HCT116 (cell line): Measurements from ENCODE around the gene POLN. TPM values are rescaled to one million over a fixed set of nuclear protein-coding genes. Genes with fewer than 3 reads are reported as not detected.

ENCODE experiments used
- ATAC-seq: fragments of 200-7000 bp; cut with Tn5 transposase; 2 replicates; pipeline ENCODE4 v1.9.1; 2020; ENCODE audit warnings: mild to moderate bottlenecking, moderate library complexity
- BruUV-seq: library from RNA; stranded (reverse); fragments of 400-500 nt; replicated peaks from 2 replicates; lab custom pipeline; 2021; lab: Mats Ljungman, UMichigan
- CTCF ChIA-PET: fragments of 300-600 bp; sonication (Branson Sonifier 250); formaldehyde crosslinking; loops from one replicate; lab custom pipeline; 2021; ENCODE audit warnings: antibody characterized with exemption; lab: Charles Lee
- POLR2A ChIA-PET: fragments of 300-600, 350-600 bp; sonication (Branson Sonifier 250); formaldehyde crosslinking; loops from one replicate; lab custom pipeline; 2021; ENCODE audit warnings: antibody characterized with exemption; lab: Charles Lee
- RAD21 ChIA-PET, 2 experiments: fragments of 300-600 bp; sonication (Branson Sonifier 250); formaldehyde crosslinking; loops; one replicate each; lab custom pipeline; 2023; ENCODE audit warnings: low total read pairs in 2 of 2; ENCODE audit not compliant: uncharacterized antibody in 2 of 2, unreplicated experiment in 2 of 2, low non-redundant PET in 1 of 2; lab: Charles Lee
- DNase-seq: peaks from one replicate; pipeline ENCODE4 v3.0.0-alpha.2; 2010; ENCODE audit warnings: low read depth, low spot score
- H2AFZ ChIP-seq: fragments of 200-600 bp; shearing (Covaris generic), sonication (generic); 2 replicates; pipeline ENCODE4 v1.6.1; 2017; ENCODE audit warnings: low read depth, mixed run types, mixed read lengths, antibody characterized with exemption, low read length; ENCODE audit not compliant: poor library complexity, severe bottlenecking
- H3K27ac ChIP-seq: 2 replicates; pipeline ENCODE4 v1.5.1; 2012; ENCODE audit warnings: low read depth, low read length
- H3K27me3 ChIP-seq: fragments of 200-600 bp; sonication (generic); 2 replicates; pipeline ENCODE4 v1.6.1; 2016; ENCODE audit warnings: mixed run types, low read length, mixed read lengths; ENCODE audit not compliant: insufficient read depth
- H3K36me3 ChIP-seq, 2 experiments: fragments of 200-500 bp in 1 of 2; fragments of 200-600 bp in 1 of 2; sonication (Bioruptor generic) in 1 of 2; sonication (generic) in 1 of 2; 2 replicates each; pipeline versions ENCODE4 v1.5.1 to v1.6.1; 2014 to 2016; ENCODE audit warnings: low read length in 2 of 2, inconsistent platforms in 1 of 2, mixed read lengths in 1 of 2, mixed run types in 1 of 2; ENCODE audit not compliant: insufficient read depth in 2 of 2, control insufficient read depth in 1 of 2
- H3K4me1 ChIP-seq, 2 experiments: fragments of 200-600 bp in 1 of 2; sonication (generic) in 1 of 2; 2 replicates each; pipeline versions ENCODE4 v1.5.1 to v1.6.1; 2012 to 2017; ENCODE audit warnings: low read length in 2 of 2, inconsistent platforms in 1 of 2, mild to moderate bottlenecking in 1 of 2, mixed read lengths in 1 of 2, mixed run types in 1 of 2, moderate library complexity in 1 of 2; ENCODE audit not compliant: insufficient read depth in 2 of 2, control insufficient read depth in 1 of 2
- H3K4me2 ChIP-seq: fragments of 200-600 bp; sonication (generic); 2 replicates; pipeline ENCODE4 v1.6.1; 2017; ENCODE audit warnings: mixed run types, low read length, mixed read lengths
- H3K4me3 ChIP-seq, 2 experiments: fragments of 200-600 bp in 1 of 2; sonication (generic) in 1 of 2; replicated peaks in 1 of 2; 2 replicates each; pipeline ENCODE4 v1.5.1; 2011 to 2016; ENCODE audit warnings: low read length in 2 of 2, control low read depth in 1 of 2, low read depth in 1 of 2, mild to moderate bottlenecking in 1 of 2, mixed read lengths in 1 of 2, mixed run types in 1 of 2
- H3K79me2 ChIP-seq: fragments of 200-600 bp; sonication (generic); 2 replicates; pipeline ENCODE4 v1.6.1; 2017; ENCODE audit warnings: mild to moderate bottlenecking, mixed run types, low read length, moderate library complexity, mixed read lengths; ENCODE audit not compliant: insufficient read depth
- H3K9ac ChIP-seq: fragments of 200-600 bp; sonication (generic); 2 replicates; pipeline ENCODE4 v1.6.1; 2016; ENCODE audit warnings: low read length, mixed read lengths
- H3K9me2 ChIP-seq: fragments of 200-600 bp; sonication (generic), shearing (Covaris generic); 2 replicates; pipeline ENCODE4 v1.6.1; 2017; ENCODE audit warnings: mixed run types, mild to moderate bottlenecking, moderate library complexity; ENCODE audit not compliant: insufficient read depth
- H3K9me3 ChIP-seq, 2 experiments: fragments of 200-500 bp in 1 of 2; fragments of 200-600 bp in 1 of 2; sonication (Bioruptor generic) in 1 of 2; sonication (generic) in 1 of 2; 2 replicates each; pipeline ENCODE4 v1.6.1; 2014 to 2017; ENCODE audit warnings: low read length in 2 of 2, mixed read lengths in 2 of 2, inconsistent platforms in 1 of 2, low read depth in 1 of 2, mild to moderate bottlenecking in 1 of 2, mixed run types in 1 of 2, moderate library complexity in 1 of 2; ENCODE audit not compliant: control insufficient read depth in 1 of 2, insufficient read depth in 1 of 2
- H4K20me1 ChIP-seq: fragments of 200-600 bp; sonication (generic), shearing (Covaris generic); 2 replicates; pipeline ENCODE4 v1.6.1; 2017; ENCODE audit warnings: mixed run types, mild to moderate bottlenecking, moderate library complexity; ENCODE audit not compliant: insufficient read depth
- CBX3 ChIP-seq: IDR thresholded peaks from 2 replicates; pipeline ENCODE4 v1.6.1; 2012; ENCODE audit warnings: low read depth
- CEBPB ChIP-seq: IDR thresholded peaks from 2 replicates; pipeline ENCODE4 v1.6.1; 2012; ENCODE audit warnings: low read depth
- EGR1 ChIP-seq: IDR thresholded peaks from 2 replicates; pipeline ENCODE4 v1.6.1; 2012; ENCODE audit warnings: low read depth
- EZH2 ChIP-seq: fragments of 200-600 bp; sonication (generic); IDR thresholded peaks from 2 replicates; pipeline ENCODE4 v1.6.1; 2017; ENCODE audit warnings: antibody characterized with exemption, mixed run types
- FOSL1 ChIP-seq: IDR thresholded peaks from 2 replicates; pipeline ENCODE4 v1.6.1; 2012; ENCODE audit warnings: low read depth
- JUND ChIP-seq: IDR thresholded peaks from 2 replicates; pipeline ENCODE4 v1.6.1; 2012
- RAD21 ChIP-seq: IDR thresholded peaks from 2 replicates; pipeline ENCODE4 v1.6.1; 2012; ENCODE audit warnings: low read depth, mild to moderate bottlenecking
- SP1 ChIP-seq: IDR thresholded peaks from 2 replicates; pipeline ENCODE4 v1.6.1; 2012; ENCODE audit warnings: low read depth
- SRF ChIP-seq: IDR thresholded peaks from 2 replicates; pipeline ENCODE4 v1.6.1; 2012; ENCODE audit warnings: low read depth
- TCF7L2 ChIP-seq: IDR thresholded peaks from 2 replicates; pipeline ENCODE4 v1.7.0; 2011; ENCODE audit warnings: borderline replicate concordance, inconsistent platforms; ENCODE audit not compliant: insufficient read depth, insufficient read length; ENCODE audit errors: extremely low read depth
- ZNF274 ChIP-seq: fragments of 200-500 bp; sonication (Bioruptor generic); IDR thresholded peaks from 2 replicates; pipeline ENCODE4 v1.6.1; 2014; ENCODE audit warnings: mild to moderate bottlenecking, low read depth, low read length, inconsistent platforms
- intact Hi-C: fragments of 100-400 bp; cut with micrococcal nuclease; formaldehyde crosslinking; loops from 2 replicates; pipeline ENCODE4 v1.10.0; 2022
- total RNA-seq: library from RNA; stranded (reverse); gene quantifications from one replicate; pipeline ENCODE4 v1.2.1, GENCODE V29; 2021; ENCODE audit not compliant: unreplicated experiment
- TF ChIP-seq, protein P1 (sequence below): IDR thresholded peaks from 2 replicates; pipeline ENCODE4 v1.6.1; 2011; ENCODE audit warnings: mild to moderate bottlenecking, low read length, moderate library complexity; ENCODE audit not compliant: insufficient replicate concordance; ENCODE audit errors: extremely low read depth
- TF ChIP-seq, protein P2 (sequence below), 3 experiments: fragments of 200-600 bp in 1 of 3; sonication (generic) in 1 of 3; IDR thresholded peaks in 2 of 3; conservative IDR thresholded peaks in 1 of 3; 2 replicates each; pipeline ENCODE4 v1.5.1; 2012 to 2017; ENCODE audit warnings: low read depth in 2 of 3, low read length in 2 of 3, antibody characterized with exemption in 1 of 3, borderline replicate concordance in 1 of 3, control low read depth in 1 of 3, mild to moderate bottlenecking in 1 of 3, mixed read lengths in 1 of 3, mixed run types in 1 of 3, moderate library complexity in 1 of 3; ENCODE audit not compliant: insufficient read depth in 1 of 3
- TF ChIP-seq, protein P3 (sequence below): IDR thresholded peaks from 2 replicates; pipeline ENCODE4 v1.6.1; 2012

Gene POLN
- total RNA-seq, 1 experiment from 2014 or later, result 3.1 TPM

DNA sequence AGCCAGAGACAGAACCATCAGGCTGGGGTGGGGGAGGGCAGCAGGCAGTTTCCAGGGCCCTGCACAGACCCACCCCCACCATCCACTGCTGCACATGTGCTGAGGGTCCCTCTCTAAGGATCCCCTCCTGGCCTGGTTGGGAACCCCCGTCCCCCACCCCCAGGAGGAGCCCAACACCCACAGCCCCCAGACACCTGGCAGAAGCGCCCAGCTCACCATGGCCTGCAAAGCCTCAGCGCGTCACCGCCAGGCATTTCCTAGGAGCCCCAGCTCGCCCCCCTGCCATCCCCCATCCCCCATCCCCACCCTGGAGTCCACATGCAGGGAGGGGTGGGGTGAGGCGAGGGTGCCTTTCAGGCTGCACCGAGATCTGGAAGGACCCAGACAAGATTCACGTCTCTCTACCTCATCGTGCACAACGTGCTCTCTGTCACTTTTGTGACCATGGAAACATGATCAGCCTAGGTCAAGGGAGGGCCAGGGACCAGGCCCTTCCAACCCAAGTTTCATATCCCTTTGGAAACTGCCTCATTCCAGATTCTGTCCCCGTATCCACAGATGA is 10.7 kb upstream of the POLN start:
- Histone ChIP-seq H3K4me3 (no peak overlapping the region), H3K9me3 (no peaks in the 10 kb centered on the region), H2AFZ (no peak overlapping the region), H3K4me2 (no peak overlapping the region), H3K9ac (no peak overlapping the region), H3K79me2 (no peaks in the 10 kb centered on the region), H4K20me1 (no peaks in the 10 kb centered on the region), H3K36me3 (no peaks in the 10 kb centered on the region), H3K9me2 (no peaks in the 10 kb centered on the region), H3K4me1 (no peaks in the 10 kb centered on the region), H3K27me3 (no peaks in the 10 kb centered on the region), H3K27ac (no peak overlapping the region)
- no TSS peak for BruUV-seq
- DNase-seq, result no peak
- ChIA-PET CTCF (no interaction called here), POLR2A (no interaction called here), RAD21 (no interaction called here)
- intact Hi-C loops, result no loop called here
- no peak for ATAC-seq
- TF ChIP-seq EZH2 (no peak), FOSL1 (no peak), SRF (no peak), SP1 (no peak), JUND (no peak), EGR1 (no peak), RAD21 (no peak), TCF7L2 (no peak), ZNF274 (no peak), CBX3 (no peak), CEBPB (no peak)
- TF ChIP-seq, protein P1, sequence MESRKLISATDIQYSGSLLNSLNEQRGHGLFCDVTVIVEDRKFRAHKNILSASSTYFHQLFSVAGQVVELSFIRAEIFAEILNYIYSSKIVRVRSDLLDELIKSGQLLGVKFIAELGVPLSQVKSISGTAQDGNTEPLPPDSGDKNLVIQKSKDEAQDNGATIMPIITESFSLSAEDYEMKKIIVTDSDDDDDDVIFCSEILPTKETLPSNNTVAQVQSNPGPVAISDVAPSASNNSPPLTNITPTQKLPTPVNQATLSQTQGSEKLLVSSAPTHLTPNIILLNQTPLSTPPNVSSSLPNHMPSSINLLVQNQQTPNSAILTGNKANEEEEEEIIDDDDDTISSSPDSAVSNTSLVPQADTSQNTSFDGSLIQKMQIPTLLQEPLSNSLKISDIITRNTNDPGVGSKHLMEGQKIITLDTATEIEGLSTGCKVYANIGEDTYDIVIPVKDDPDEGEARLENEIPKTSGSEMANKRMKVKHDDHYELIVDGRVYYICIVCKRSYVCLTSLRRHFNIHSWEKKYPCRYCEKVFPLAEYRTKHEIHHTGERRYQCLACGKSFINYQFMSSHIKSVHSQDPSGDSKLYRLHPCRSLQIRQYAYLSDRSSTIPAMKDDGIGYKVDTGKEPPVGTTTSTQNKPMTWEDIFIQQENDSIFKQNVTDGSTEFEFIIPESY, result no peak
- TF ChIP-seq, protein P2, sequence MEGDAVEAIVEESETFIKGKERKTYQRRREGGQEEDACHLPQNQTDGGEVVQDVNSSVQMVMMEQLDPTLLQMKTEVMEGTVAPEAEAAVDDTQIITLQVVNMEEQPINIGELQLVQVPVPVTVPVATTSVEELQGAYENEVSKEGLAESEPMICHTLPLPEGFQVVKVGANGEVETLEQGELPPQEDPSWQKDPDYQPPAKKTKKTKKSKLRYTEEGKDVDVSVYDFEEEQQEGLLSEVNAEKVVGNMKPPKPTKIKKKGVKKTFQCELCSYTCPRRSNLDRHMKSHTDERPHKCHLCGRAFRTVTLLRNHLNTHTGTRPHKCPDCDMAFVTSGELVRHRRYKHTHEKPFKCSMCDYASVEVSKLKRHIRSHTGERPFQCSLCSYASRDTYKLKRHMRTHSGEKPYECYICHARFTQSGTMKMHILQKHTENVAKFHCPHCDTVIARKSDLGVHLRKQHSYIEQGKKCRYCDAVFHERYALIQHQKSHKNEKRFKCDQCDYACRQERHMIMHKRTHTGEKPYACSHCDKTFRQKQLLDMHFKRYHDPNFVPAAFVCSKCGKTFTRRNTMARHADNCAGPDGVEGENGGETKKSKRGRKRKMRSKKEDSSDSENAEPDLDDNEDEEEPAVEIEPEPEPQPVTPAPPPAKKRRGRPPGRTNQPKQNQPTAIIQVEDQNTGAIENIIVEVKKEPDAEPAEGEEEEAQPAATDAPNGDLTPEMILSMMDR (IDR thresholded peaks at IDR 0.05 in 2 of 3, conservative IDR thresholded peaks at IDR 0.05 in 1 of 3; ENCODE audit: borderline replicate concordance in 1 of 3, insufficient read depth in 1 of 3, low read depth in 2 of 3, low read length in 2 of 3), result no peak
- TF ChIP-seq, protein P3, sequence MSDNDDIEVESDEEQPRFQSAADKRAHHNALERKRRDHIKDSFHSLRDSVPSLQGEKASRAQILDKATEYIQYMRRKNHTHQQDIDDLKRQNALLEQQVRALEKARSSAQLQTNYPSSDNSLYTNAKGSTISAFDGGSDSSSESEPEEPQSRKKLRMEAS, result no peak
